Measurements from ENCODE around the gene KLHL40.

KLHL40 gene

GRCh38 chr3:42736081-42736480 is 50.7 kb downstream of the KLHL40 start:
- Histone ChIP-seq H3K27ac (ENCODE audit: low read length) (no peak overlapping the region), H3K27me3 (ENCODE audit: insufficient read depth, low read length) (no peaks in the 10 kb centered on the region), H3K4me3 (ENCODE audit: low read length) (no peak overlapping the region), H3K9ac (ENCODE audit: low read depth, low read length) (no peak overlapping the region), H3K36me3 (ENCODE audit: insufficient read depth, low read depth, low read length) (no peaks in the 10 kb centered on the region), H3K4me1 (ENCODE audit: insufficient read depth, low read length) (peaks cover 9% of the 10 kb centered on the region; the same call in 1 of the 2 replicates), H3K9me3 (ENCODE audit: insufficient read depth, low read depth, low read length) (no peaks in the 10 kb centered on the region)

GRCh38 chr3:42736531-42736930 is 51.2 kb downstream of the KLHL40 start:
- no peak overlapping the region for H3K4me3 ChIP-seq (ENCODE audit: low read length)
- H3K9me3 ChIP-seq (ENCODE audit: insufficient read depth, low read depth, low read length) = no peaks in the 10 kb centered on the region
- H3K27me3 ChIP-seq (ENCODE audit: insufficient read depth, low read length) = no peaks in the 10 kb centered on the region
- peaks cover 9% of the 10 kb centered on the region; the same call in 1 of the 2 replicates for H3K4me1 ChIP-seq (ENCODE audit: insufficient read depth, low read length)
- H3K27ac ChIP-seq (ENCODE audit: low read length) = no peak overlapping the region
- no peaks in the 10 kb centered on the region for H3K36me3 ChIP-seq (ENCODE audit: insufficient read depth, low read depth, low read length)
- no peak overlapping the region for H3K9ac ChIP-seq (ENCODE audit: low read depth, low read length)

GRCh38 chr3:42739401-42740158 is 54.2 kb downstream of the KLHL40 start:
- Histone ChIP-seq H3K9ac (ENCODE audit: low read depth, low read length) (no peak overlapping the region), H3K27me3 (ENCODE audit: insufficient read depth, low read length) (no peaks in the 10 kb centered on the region), H3K27ac (ENCODE audit: low read length) (no peak overlapping the region), H3K4me3 (ENCODE audit: low read length) (no peak overlapping the region), H3K36me3 (ENCODE audit: insufficient read depth, low read depth, low read length) (no peaks in the 10 kb centered on the region), H3K4me1 (ENCODE audit: insufficient read depth, low read length) (no peaks in the 10 kb centered on the region), H3K9me3 (ENCODE audit: insufficient read depth, low read depth, low read length) (no peaks in the 10 kb centered on the region)

GRCh38 chr3:42741796-42742195 is 56.5 kb downstream of the KLHL40 start:
- Histone ChIP-seq H3K9me3 (ENCODE audit: insufficient read depth, low read depth, low read length) (no peaks in the 10 kb centered on the region), H3K36me3 (ENCODE audit: insufficient read depth, low read depth, low read length) (no peaks in the 10 kb centered on the region), H3K9ac (ENCODE audit: low read depth, low read length) (no peak overlapping the region), H3K27ac (ENCODE audit: low read length) (no peak overlapping the region), H3K27me3 (ENCODE audit: insufficient read depth, low read length) (no peaks in the 10 kb centered on the region), H3K4me3 (ENCODE audit: low read length) (no peak overlapping the region), H3K4me1 (ENCODE audit: insufficient read depth, low read length) (no peaks in the 10 kb centered on the region; the same call in 1 of the 2 replicates)

All from iPS-20b (cell line).